IPS DF 6.9 (cell line): ENCODE measurements around the gene HDAC10.

Experiments
- DNase-seq: peaks from one replicate; pipeline ENCODE4 v3.0.0-alpha.2; 2013; ENCODE audit warnings: low read depth, low spot score
- H3K27ac ChIP-seq: one replicate; pipeline ENCODE4 v1.5.1; 2013; ENCODE audit warnings: low read length, control low read depth
- H3K27me3 ChIP-seq: 2 replicates; pipeline ENCODE4 v1.6.1; 2013; ENCODE audit warnings: mild to moderate bottlenecking, low read length; ENCODE audit not compliant: control insufficient read depth, insufficient read depth
- H3K36me3 ChIP-seq: 2 replicates; pipeline ENCODE4 v1.6.1; 2013; ENCODE audit warnings: low read length; ENCODE audit not compliant: control insufficient read depth, insufficient read depth
- H3K4me1 ChIP-seq: 2 replicates; pipeline ENCODE4 v1.6.1; 2013; ENCODE audit warnings: low read length; ENCODE audit not compliant: control insufficient read depth, insufficient read depth
- H3K4me3 ChIP-seq: 2 replicates; pipeline ENCODE4 v1.5.1; 2013; ENCODE audit warnings: mild to moderate bottlenecking, low read length
- H3K9me3 ChIP-seq: 2 replicates; pipeline ENCODE4 v1.6.1; 2013; ENCODE audit warnings: low read length, inconsistent platforms; ENCODE audit not compliant: control insufficient read depth, insufficient read depth
- WGBS: extraction: QIAGEN DNeasy Blood & Tissue Kit; methylation state at CpG from one replicate; pipeline ENCODE4 v1.1.7; 2013; ENCODE audit warnings: mixed read lengths, missing lambda C conversion rate; ENCODE audit not compliant: insufficient read length, insufficient coverage; 5-methylcytosine and 5-hydroxymethylcytosine counted together

The HDAC10 gene, protein sequence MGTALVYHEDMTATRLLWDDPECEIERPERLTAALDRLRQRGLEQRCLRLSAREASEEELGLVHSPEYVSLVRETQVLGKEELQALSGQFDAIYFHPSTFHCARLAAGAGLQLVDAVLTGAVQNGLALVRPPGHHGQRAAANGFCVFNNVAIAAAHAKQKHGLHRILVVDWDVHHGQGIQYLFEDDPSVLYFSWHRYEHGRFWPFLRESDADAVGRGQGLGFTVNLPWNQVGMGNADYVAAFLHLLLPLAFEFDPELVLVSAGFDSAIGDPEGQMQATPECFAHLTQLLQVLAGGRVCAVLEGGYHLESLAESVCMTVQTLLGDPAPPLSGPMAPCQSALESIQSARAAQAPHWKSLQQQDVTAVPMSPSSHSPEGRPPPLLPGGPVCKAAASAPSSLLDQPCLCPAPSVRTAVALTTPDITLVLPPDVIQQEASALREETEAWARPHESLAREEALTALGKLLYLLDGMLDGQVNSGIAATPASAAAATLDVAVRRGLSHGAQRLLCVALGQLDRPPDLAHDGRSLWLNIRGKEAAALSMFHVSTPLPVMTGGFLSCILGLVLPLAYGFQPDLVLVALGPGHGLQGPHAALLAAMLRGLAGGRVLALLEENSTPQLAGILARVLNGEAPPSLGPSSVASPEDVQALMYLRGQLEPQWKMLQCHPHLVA

DNA sequence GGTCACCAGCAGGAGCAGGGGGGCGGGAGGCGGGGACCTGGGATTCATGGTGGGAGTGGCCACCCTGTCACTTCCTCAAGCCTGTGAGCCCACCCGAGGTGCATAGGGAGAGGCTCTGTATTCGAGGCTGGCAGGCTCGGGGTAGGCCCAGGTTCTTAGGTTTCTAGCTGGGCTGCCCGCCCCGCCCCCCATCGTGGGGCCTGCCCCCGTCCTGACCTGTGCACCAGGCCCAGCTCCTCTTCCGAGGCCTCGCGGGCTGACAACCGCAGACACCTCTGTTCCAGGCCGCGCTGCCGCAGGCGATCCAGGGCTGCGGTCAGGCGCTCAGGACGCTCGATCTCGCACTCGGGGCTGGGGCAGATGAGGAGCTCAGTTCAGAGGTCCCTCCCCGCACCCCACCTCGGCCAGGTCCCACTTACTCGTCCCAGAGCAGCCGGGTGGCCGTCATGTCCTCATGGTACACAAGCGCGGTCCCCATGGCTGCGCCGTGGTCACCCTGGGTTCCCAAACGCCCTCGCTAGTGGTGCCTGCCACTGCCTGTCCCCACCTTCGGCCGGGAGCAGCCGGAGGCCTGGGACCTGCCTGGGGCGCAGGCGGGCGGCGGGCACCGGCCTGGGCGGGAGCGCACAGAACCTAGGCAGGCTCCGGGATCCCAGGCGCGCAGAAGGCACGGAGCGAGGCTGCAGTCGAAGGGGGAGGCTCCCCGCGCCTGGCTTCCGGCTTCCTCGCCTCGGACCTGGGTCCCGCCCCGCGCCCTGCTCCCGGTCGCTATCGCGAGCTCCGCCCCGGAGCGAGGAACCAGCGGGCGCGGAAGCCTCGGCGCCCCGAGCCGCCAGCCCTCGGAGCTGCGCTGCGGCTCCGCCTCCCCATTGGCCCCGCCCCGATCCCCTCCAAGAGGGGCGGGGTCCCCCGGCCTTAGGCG is at the start of gene HDAC10:
Gene HDAC10, minus strand, starts transcription at position 711 of the 922 bp plus-strand sequence. Its CDS starts 233 bp downstream, at position 478.
- H3K9me3 ChIP-seq: no peaks in the 10 kb centered on the region
- no CpG with 5 or more reads among the region's 81 CpGs for WGBS
- peaks cover 3% of the 10 kb centered on the region; the same call in 1 of the 2 replicates for H3K36me3 ChIP-seq
- DNase-seq: no peak
- peaks cover 6% of the 10 kb centered on the region; the same call in 1 of the 2 replicates for H3K4me1 ChIP-seq
- H3K27ac ChIP-seq: no peak within 1 kb of the TSS
- H3K27me3 ChIP-seq: no peaks in the 10 kb centered on the region
- peak within 1 kb of the TSS; percentile 78 for H3K4me3 ChIP-seq

GRCh38 chr22:50300620-50301257 is 49.7 kb upstream of the HDAC10 start:
- H3K27ac ChIP-seq: no peak overlapping the region
- no CpG with 5 or more reads among the region's 14 CpGs for WGBS
- H3K36me3 ChIP-seq: no peaks in the 10 kb centered on the region
- H3K4me1 ChIP-seq: peaks cover 3% of the 10 kb centered on the region
- no peak overlapping the region for H3K4me3 ChIP-seq
- H3K9me3 ChIP-seq: no peaks in the 10 kb centered on the region
- DNase-seq: no peak
- no peaks in the 10 kb centered on the region for H3K27me3 ChIP-seq

- H3K4me1 ChIP-seq: peaks cover 3% of the 10 kb centered on the region
- peak overlapping the region; percentile 28 for H3K4me3 ChIP-seq
- H3K9me3 ChIP-seq: no peaks in the 10 kb centered on the region
- no CpG with 5 or more reads among the region's 93 CpGs for WGBS
- H3K36me3 ChIP-seq: no peaks in the 10 kb centered on the region
- H3K27ac ChIP-seq: no peak overlapping the region
- no peaks in the 10 kb centered on the region for H3K27me3 ChIP-seq
- no peak for DNase-seq
Observed at GRCh38 chr22:50299785-50300619, 48.9 kb upstream of the HDAC10 start.

DNA sequence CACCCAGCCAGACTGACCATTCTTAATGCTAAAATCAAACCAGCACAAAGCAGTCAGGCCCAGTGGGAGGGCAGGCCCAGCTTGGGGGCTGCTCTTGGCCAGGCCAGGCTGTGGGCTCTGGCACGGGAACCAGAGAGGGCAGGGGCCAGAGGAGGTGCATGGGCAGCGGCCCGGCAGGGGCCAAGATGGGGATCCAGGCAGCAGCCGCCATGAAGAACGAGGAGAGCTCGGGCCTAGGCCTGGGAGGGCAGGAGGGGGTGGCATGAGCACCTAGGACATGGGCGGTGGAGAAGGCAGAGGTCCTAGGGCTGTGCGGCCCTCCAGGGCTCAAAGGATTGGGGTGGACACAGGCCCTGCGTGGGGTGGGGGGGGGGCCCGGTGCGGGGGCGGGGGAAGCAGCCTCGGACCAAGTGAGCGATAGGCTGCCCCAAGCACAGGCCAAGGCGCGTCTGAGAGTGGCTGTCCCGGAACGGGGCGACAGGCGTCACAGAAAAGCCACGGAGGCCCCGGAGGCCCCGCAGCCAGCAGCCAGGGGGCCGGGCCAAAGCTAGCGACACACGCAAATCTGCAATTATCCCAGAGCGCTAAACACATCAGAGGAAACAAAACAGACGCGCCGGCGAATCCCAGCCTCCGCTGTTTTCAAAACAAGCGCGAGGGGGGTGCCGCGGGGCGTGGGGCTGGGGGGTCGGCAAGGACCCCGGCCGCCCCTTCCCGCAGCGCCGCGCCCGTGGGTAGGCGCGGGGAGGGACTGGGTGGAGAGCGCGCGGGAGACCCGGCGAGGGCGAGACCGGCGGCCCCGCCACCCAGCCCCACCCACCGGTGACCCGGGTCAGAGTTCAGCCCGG is 48.1 kb upstream of the HDAC10 start:
- Histone ChIP-seq H3K4me3 (peak overlapping the region; percentile 28; the same call in 1 of the 2 replicates), H3K27me3 (no peaks in the 10 kb centered on the region), H3K9me3 (no peaks in the 10 kb centered on the region), H3K36me3 (no peaks in the 10 kb centered on the region), H3K27ac (no peak overlapping the region), H3K4me1 (peaks cover 6% of the 10 kb centered on the region)
- DNase-seq: no peak
- no CpG with 5 or more reads among the region's 59 CpGs for WGBS

DNA sequence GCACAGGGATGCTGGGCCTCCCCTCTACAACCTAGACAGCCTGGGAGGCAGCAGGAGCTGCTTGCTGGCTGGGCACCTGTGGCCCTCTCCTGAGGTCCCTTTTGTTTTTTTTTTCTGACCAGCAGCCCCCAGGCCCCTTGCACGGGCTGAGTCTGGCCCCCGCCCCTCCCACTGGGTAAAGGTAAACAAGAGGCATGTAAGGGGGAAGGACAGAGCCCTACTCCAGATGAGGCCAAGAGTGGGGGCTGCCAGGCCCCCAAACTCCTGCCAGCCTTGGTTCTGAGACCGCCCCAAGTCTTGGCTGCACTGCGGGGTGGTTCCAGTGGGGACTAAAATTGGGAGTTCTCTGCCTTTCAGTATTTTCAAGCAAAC is 47.2 kb upstream of the HDAC10 start:
- H3K36me3 ChIP-seq: no peaks in the 10 kb centered on the region
- DNase-seq: no peak
- no peak overlapping the region for H3K4me3 ChIP-seq
- no CpG with 5 or more reads among the region's 4 CpGs for WGBS
- H3K27ac ChIP-seq: no peak overlapping the region
- H3K27me3 ChIP-seq: no peaks in the 10 kb centered on the region
- peaks cover 9% of the 10 kb centered on the region for H3K4me1 ChIP-seq
- H3K9me3 ChIP-seq: no peaks in the 10 kb centered on the region

GRCh38 chr22:50297510-50298265 is 46.6 kb upstream of the HDAC10 start:
- Histone ChIP-seq H3K9me3 (no peaks in the 10 kb centered on the region), H3K4me1 (peaks cover 10% of the 10 kb centered on the region), H3K27me3 (no peaks in the 10 kb centered on the region), H3K36me3 (no peaks in the 10 kb centered on the region), H3K4me3 (no peak overlapping the region), H3K27ac (no peak overlapping the region)
- no peak for DNase-seq
- WGBS: no CpG with 5 or more reads among the region's 20 CpGs

- Histone ChIP-seq H3K4me3 (no peak overlapping the region), H3K36me3 (no peaks in the 10 kb centered on the region), H3K9me3 (no peaks in the 10 kb centered on the region), H3K27ac (no peak overlapping the region), H3K27me3 (no peaks in the 10 kb centered on the region), H3K4me1 (peaks cover 13% of the 10 kb centered on the region)
- no CpG with 5 or more reads among the region's 29 CpGs for WGBS
- no peak for DNase-seq
Observed at GRCh38 chr22:50296658-50297490, 45.8 kb upstream of the HDAC10 start.

- H3K4me3 ChIP-seq: no peak overlapping the region
- H3K9me3 ChIP-seq: no peaks in the 10 kb centered on the region
- no CpG with 5 or more reads among the region's 5 CpGs for WGBS
- no peaks in the 10 kb centered on the region for H3K27me3 ChIP-seq
- peaks cover 10% of the 10 kb centered on the region for H3K4me1 ChIP-seq
- H3K27ac ChIP-seq: no peak overlapping the region
- no peak for DNase-seq
- peaks cover 8% of the 10 kb centered on the region for H3K36me3 ChIP-seq
Observed at GRCh38 chr22:50294319-50294656, 43.2 kb upstream of the HDAC10 start.
